ENCODE results near the gene TINAGL1. TPM values are rescaled to one million over a fixed set of nuclear protein-coding genes. Genes with fewer than 3 reads are reported as not detected.

TINAGL1 gene
- total RNA-seq, 1 experiment from 2014 or later: 57.9 TPM

- H3K27me3 ChIP-seq (ENCODE audit: insufficient read depth, low read length): no peaks in the 10 kb centered on the region
- peaks cover 9 to 34% of the 10 kb centered on the region in 2 experiments; a peak in 3 of 4 replicates for H3K36me3 ChIP-seq (ENCODE audit: control insufficient read depth in 1 of 2, insufficient read depth in 2 of 2, low read length in 2 of 2)
- no peaks in the 10 kb centered on the region for H3K79me2 ChIP-seq (ENCODE audit: insufficient read depth, low read length)
- CTCF ChIA-PET: no interaction called here
- no peak overlapping the region for H3K27ac ChIP-seq (ENCODE audit: low read depth, low read length)
- no peak overlapping the region for H2AFZ ChIP-seq (ENCODE audit: low read depth, low read length, poor library complexity, severe bottlenecking)
- H4K20me1 ChIP-seq (ENCODE audit: insufficient read depth): no peaks in the 10 kb centered on the region
- no peak overlapping the region for H3K9ac ChIP-seq (ENCODE audit: low read length)
- intact Hi-C loops (cut with micrococcal nuclease): no loop called here
- no peaks in the 10 kb centered on the region for H3K9me2 ChIP-seq (ENCODE audit: insufficient read depth)
- no peak for TF ChIP-seq FOSL1 (IDR thresholded peaks at IDR 0.05; ENCODE audit: low read depth)
- TF ChIP-seq YY1 (IDR thresholded peaks at IDR 0.05; ENCODE audit: extremely low read depth, insufficient replicate concordance, low read depth, low read length): no peak
- TF ChIP-seq, protein P1, sequence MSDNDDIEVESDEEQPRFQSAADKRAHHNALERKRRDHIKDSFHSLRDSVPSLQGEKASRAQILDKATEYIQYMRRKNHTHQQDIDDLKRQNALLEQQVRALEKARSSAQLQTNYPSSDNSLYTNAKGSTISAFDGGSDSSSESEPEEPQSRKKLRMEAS (IDR thresholded peaks at IDR 0.05): no peak
- TF ChIP-seq, protein P2, sequence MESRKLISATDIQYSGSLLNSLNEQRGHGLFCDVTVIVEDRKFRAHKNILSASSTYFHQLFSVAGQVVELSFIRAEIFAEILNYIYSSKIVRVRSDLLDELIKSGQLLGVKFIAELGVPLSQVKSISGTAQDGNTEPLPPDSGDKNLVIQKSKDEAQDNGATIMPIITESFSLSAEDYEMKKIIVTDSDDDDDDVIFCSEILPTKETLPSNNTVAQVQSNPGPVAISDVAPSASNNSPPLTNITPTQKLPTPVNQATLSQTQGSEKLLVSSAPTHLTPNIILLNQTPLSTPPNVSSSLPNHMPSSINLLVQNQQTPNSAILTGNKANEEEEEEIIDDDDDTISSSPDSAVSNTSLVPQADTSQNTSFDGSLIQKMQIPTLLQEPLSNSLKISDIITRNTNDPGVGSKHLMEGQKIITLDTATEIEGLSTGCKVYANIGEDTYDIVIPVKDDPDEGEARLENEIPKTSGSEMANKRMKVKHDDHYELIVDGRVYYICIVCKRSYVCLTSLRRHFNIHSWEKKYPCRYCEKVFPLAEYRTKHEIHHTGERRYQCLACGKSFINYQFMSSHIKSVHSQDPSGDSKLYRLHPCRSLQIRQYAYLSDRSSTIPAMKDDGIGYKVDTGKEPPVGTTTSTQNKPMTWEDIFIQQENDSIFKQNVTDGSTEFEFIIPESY (IDR thresholded peaks at IDR 0.05; ENCODE audit: extremely low read depth, insufficient replicate concordance, low read length): no peak
- no peak for TF ChIP-seq ZFX (IDR thresholded peaks at IDR 0.05)
- no peak for TF ChIP-seq CTCF (IDR thresholded peaks at IDR 0.05 in 2 of 3, conservative IDR thresholded peaks at IDR 0.05 in 1 of 3; ENCODE audit: borderline replicate concordance in 1 of 3, insufficient read depth in 1 of 3, low read depth in 2 of 3, low read length in 2 of 3)
- TF ChIP-seq CEBPB (IDR thresholded peaks at IDR 0.05; ENCODE audit: low read depth): no peak
- no peak for TF ChIP-seq JUND (IDR thresholded peaks at IDR 0.05)
- TF ChIP-seq ATF3 (IDR thresholded peaks at IDR 0.05): no peak
- TF ChIP-seq SRF (IDR thresholded peaks at IDR 0.05; ENCODE audit: low read depth): no peak
- H3K4me3 ChIP-seq (replicated peaks in 1 of 2; ENCODE audit: low read depth in 1 of 2, low read length in 2 of 2): no peak overlapping the region
- RAD21 ChIA-PET (ENCODE audit: low non-redundant PET in 1 of 2, low total read pairs in 2 of 2, uncharacterized antibody in 2 of 2, unreplicated experiment in 2 of 2): no interaction called here
- H3K9me3 ChIP-seq (ENCODE audit: control insufficient read depth in 1 of 2, insufficient read depth in 1 of 2, low read depth in 1 of 2, low read length in 2 of 2): no peaks in the 10 kb centered on the region
- POLR2A ChIA-PET: interaction anchor here (1.0 kb wide), 1 partner anchor 16 kb away, joined by 3 read pairs; the partner anchor contains the start of gene PEF1
- ATAC-seq (no peak), DNase-seq (ENCODE audit: low read depth, low spot score) (no peak)
- no TSS peak for BruUV-seq (replicated peaks)
- no peak overlapping the region for H3K4me2 ChIP-seq (ENCODE audit: low read length)
- no peaks in the 10 kb centered on the region; a peak in 1 of 4 replicates for H3K4me1 ChIP-seq (ENCODE audit: control insufficient read depth in 1 of 2, insufficient read depth in 2 of 2, low read length in 2 of 2)
Measured at GRCh38 chr1:31628931-31629556, 52.7 kb downstream of the TINAGL1 start.
